OCI-LY7 (cell line): ENCODE measurements around the gene EGFR.

Experiments used
- CTCF ChIP-seq: fragments of 200-600 bp; sonication (generic); conservative IDR thresholded peaks from 2 replicates; pipeline ENCODE4 v1.5.1; 2014; ENCODE audit warnings: mild to moderate bottlenecking, antibody characterized with exemption, low read length, moderate library complexity, mixed read lengths
- EZH2phosphoT487 ChIP-seq: fragments of 200-600 bp; sonication (generic); IDR thresholded peaks from 2 replicates; pipeline ENCODE4 v1.6.1; 2018; ENCODE audit warnings: low read depth, borderline replicate concordance, mild to moderate bottlenecking, mixed run types, antibody characterized with exemption, low read length, moderate library complexity, mixed read lengths

- TF ChIP-seq CTCF (no peak), EZH2phosphoT487 (no peak)
These were observed 180.0 kb downstream of the EGFR start for GRCh38 chr7:55198634-55199392.
